SH-SY5Y (cell line): ENCODE results near the gene KMT2B.

ENCODE experiments used
- GATA2 ChIP-seq: IDR thresholded peaks from 2 replicates; pipeline ENCODE4 v1.6.1; 2011; ENCODE audit warnings: mild to moderate bottlenecking, low read depth, low read length
- GATA3 ChIP-seq: IDR thresholded peaks from 2 replicates; pipeline ENCODE4 v1.6.1; 2011; ENCODE audit warnings: low read depth, mild to moderate bottlenecking, low read length, moderate library complexity

The KMT2B gene, protein sequence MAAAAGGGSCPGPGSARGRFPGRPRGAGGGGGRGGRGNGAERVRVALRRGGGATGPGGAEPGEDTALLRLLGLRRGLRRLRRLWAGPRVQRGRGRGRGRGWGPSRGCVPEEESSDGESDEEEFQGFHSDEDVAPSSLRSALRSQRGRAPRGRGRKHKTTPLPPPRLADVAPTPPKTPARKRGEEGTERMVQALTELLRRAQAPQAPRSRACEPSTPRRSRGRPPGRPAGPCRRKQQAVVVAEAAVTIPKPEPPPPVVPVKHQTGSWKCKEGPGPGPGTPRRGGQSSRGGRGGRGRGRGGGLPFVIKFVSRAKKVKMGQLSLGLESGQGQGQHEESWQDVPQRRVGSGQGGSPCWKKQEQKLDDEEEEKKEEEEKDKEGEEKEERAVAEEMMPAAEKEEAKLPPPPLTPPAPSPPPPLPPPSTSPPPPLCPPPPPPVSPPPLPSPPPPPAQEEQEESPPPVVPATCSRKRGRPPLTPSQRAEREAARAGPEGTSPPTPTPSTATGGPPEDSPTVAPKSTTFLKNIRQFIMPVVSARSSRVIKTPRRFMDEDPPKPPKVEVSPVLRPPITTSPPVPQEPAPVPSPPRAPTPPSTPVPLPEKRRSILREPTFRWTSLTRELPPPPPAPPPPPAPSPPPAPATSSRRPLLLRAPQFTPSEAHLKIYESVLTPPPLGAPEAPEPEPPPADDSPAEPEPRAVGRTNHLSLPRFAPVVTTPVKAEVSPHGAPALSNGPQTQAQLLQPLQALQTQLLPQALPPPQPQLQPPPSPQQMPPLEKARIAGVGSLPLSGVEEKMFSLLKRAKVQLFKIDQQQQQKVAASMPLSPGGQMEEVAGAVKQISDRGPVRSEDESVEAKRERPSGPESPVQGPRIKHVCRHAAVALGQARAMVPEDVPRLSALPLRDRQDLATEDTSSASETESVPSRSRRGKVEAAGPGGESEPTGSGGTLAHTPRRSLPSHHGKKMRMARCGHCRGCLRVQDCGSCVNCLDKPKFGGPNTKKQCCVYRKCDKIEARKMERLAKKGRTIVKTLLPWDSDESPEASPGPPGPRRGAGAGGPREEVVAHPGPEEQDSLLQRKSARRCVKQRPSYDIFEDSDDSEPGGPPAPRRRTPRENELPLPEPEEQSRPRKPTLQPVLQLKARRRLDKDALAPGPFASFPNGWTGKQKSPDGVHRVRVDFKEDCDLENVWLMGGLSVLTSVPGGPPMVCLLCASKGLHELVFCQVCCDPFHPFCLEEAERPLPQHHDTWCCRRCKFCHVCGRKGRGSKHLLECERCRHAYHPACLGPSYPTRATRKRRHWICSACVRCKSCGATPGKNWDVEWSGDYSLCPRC (N-terminal part only)

DNA sequence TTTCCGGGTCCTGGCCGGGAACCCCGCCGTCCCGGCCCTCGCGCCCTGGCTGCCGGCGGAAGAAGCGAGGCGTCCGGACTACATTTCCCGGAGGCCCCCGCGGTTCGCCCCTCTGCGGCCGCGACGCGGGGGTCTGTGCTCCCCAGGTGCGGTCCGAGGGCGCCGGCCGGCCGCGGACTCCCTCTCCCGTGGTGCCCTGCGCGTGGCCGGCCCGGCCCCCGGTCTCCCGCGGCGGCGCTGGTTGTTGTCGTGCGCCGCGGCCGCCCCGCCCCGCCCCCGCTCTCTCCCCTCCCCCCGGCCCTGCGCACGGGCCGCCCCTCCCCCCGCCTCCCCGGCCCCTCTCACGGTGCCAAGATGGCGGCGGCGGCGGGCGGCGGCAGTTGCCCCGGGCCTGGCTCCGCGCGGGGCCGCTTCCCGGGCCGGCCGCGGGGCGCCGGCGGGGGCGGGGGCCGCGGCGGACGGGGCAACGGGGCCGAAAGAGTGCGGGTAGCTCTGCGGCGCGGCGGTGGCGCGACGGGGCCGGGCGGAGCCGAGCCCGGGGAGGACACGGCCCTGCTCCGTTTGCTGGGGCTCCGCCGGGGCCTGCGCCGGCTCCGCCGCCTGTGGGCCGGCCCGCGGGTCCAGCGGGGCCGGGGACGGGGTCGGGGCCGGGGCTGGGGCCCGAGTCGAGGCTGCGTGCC is at the start of gene KMT2B:
Gene KMT2B (plus strand): TSS at position 339 of the 680 bp plus-strand sequence. CDS start 16 bp downstream, at position 355.
- TF ChIP-seq GATA3: no peak
- no peak for TF ChIP-seq GATA2

DNA sequence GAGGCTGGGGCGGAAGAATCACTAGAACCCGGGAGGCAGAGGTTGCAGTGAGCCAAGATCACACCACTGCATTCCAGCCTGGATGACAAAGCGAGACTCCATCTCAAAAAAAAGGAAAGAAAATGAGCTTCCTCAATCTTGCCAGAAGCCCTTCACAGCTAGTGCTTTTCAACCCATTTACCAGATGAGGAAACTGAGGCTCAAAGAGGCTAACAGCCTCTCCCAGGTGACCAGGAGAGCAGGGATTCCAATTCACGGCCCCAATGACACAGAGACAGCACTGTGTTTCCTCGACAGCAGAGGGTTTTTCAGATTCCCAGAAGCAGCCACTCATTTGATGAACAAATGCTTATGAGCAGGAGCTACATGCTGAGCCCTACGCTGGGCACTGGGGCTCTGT is 48.2 kb upstream of the KMT2B start:
- TF ChIP-seq GATA2 (no peak), GATA3 (no peak)

DNA sequence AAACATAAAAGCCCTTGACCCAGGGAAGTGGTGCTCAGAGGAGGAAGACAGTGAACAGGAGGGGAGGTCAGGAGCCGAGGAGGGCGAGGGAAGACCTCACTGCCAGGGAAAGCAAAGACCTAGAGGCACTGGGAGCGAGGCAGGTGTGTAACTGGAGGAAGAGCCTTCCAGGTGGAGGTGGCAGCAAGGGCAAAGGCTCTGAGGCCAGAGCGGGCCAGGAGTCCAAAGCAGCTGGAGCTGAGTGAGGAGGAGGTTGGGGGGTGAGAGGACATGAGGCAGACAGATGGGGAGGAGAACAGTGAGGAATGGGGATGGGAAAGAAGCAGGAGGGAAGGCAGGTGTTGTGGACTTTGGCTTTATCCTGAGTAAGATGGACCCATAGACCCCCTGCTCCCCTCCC is 47.8 kb upstream of the KMT2B start:
- TF ChIP-seq GATA2 (no peak), GATA3 (no peak)

DNA sequence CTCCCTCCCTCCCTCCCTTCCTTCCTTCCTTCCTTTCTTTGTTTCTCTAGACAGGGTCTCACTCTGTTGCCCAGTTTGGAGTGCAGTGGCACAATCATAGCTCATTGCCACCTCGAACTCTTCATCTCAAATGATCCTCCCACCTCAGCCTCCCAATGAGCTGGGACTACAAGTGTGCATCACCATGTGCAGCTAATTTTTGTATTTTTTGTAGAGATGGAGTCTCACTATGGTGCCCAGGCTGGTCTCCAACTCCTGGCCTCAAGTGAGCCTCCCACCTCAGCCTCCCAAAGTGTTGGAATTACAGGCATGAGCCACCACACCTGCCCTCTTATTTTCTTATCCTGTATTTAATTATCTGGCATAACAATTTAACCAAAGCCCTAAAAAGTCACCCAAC is 47.1 kb upstream of the KMT2B start:
- TF ChIP-seq GATA2 (no peak), GATA3 (no peak)

DNA sequence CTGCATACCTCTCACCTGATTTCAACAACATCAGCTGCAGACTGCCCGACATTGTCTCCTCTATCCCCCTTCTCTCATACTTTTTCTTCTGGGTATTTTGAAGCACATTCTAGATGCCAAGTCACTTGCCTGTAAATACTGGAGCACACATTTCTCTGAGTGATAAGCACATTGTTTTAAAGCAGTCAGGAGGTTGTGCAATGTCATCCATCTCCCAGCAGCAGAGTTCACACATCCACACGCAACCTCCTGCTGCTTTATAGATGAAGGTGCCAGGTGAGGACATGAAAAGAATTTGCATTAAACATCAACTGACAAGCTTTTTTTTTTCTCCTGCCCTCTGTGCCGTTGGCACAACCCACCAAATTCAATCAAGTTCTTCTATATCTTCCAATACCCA is 46.0 kb upstream of the KMT2B start:
- TF ChIP-seq GATA3 (no peak), GATA2 (no peak)

DNA sequence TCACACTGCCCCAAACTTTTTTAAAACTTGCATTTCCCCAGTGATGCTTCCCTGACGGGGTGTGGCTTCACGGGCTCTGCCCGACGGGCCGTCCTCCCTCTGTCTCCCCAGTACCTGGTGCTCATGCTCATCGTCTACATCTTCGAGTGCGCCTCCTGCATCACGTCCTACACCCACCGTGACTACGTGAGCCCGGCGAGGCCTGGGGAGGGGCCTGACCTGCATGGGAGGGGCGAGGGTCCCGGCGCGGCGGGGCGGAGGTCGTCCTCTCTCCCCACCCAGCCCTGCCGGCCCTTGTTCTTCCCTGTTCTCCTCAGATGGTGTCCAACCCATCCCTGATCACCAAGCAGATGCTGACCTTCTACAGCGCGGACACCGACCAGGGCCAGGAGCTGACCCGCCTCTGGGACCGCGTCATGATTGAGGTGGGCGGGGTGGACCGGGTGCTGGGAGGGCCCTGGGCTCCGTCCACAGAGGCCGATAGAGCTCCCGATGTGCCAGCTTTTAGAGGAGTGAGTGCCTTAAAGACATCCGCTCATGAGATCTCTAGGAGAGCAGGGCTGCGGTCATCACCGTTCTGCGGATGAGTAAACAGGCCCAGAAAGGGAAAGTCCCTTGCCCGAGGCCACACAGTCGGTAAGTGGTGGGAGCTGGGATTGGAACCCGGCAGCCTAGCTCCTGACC is 44.5 kb upstream of the KMT2B start:
- TF ChIP-seq GATA3 (no peak), GATA2 (no peak)

DNA sequence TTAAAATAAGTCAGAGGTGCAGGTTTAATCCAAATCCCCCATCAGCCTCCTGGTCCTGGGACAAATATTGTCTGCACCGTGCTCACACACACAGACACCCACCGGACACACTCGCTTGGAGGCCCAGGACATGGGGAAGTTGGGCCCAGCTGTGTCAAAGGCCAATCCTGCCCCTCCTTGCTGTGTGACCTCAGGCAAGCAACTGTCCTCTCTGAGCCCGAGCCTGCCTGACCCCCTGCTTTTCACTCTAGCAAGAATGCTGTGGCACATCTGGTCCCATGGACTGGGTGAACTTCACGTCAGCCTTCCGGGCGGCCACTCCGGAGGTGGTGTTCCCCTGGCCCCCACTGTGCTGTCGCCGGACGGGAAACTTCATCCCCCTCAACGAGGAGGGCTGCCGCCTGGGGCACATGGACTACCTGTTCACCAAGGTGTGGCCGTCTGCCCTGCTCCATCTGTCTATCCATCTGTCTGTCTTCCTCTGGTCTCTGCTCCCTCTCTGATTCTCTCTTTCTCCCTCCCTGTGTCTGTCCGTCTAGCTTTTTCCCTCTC is 42.1 kb upstream of the KMT2B start:
- no peak for TF ChIP-seq GATA2
- TF ChIP-seq GATA3: no peak

DNA sequence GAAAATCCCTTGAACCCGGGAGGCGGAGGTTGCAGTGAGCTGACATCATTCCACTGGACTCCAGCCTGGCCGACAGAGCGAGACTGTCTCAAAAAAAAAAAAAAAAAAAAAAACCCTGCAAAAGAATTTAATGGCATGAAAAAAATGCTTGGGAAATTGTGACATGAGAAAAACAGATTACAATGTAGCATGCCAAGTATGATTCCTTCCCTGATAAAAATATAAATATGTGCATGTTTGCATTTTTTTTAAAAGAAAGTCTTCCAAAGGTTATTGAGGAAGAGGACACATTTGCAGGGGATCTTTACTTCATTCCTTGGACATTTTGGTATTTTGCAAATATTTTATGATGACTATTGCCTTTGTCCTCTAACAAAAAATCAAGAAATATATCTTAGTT is 28.0 kb upstream of the KMT2B start:
- TF ChIP-seq GATA2: no peak
- TF ChIP-seq GATA3: no peak

DNA sequence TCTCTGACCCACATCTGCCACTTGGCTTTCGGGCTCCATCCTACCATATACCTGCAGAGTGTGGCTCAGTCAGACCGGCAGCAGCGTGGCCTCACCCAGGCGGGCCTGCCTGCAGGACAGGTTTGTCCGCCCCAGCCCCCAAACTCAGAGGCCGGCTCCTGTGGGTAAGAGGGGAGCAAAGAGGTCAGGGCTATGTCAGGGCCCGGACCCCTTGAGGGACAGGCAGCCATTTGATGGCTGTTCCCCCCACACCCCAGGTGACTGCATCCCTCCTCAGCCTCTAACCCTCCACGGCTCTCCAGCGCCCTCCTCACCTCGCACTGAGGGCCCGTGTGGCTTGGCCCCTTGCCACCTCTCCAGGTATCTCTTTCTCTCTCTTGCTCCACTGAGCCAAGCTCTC is 25.8 kb upstream of the KMT2B start:
- TF ChIP-seq GATA2: no peak
- TF ChIP-seq GATA3: no peak

DNA sequence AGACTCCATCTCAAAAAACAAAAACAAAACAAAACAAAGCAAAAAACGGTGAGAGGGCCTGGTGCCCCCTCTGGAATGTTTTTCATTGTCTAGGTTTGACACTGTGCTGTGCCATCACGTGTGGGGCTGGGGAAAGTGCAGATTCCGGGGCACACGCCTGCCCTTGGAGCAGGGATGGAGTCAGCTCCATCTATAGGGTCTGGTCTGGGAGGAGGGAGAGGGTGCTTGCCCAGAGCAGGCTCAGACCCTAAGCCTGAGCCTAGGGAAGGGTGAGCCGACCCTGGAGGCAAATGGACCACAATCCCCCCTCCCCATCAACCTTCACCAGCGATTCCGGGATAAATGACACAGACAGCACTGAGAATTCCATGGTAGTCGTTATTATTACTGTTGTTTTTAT is 24.4 kb upstream of the KMT2B start:
- no peak for TF ChIP-seq GATA3
- TF ChIP-seq GATA2: no peak

DNA sequence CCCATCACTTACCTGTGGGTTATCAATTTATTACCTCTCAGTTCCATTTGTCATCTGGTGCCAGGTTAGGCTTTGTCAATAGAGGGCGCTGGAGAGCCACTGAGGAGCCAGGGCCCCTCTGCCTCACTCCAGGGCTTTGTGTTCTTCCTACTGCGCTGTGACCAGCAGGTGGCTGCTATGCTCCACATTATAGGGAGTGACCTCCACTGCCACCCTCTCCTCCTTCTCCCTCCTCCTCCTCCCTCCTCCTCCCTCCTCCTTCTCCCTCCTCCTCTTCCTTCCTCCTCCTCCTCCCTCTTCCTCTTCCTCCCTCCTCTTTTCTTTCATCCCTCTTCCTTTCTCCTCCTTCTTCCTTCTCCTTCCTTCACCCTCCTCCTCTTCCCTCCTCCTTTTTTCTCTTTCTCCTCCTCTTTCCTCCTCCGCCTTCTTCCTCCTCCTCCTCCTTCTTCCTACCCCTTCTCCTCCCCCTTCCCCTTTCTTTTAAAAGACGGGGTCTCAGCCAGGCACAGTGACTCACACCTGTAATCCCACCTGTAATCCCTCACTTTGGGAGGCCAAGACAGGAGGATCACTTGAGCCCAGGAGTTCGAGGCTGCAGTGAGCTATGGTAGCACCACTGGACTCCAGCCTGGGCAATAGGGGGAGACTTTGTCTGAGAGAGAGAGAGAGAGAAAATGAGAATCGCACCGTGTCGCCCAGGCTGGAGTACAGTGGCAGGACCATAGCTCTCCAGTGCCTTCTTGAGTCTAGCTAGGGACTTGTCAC is 23.8 kb upstream of the KMT2B start:
- TF ChIP-seq GATA2 (no peak), GATA3 (no peak)

DNA sequence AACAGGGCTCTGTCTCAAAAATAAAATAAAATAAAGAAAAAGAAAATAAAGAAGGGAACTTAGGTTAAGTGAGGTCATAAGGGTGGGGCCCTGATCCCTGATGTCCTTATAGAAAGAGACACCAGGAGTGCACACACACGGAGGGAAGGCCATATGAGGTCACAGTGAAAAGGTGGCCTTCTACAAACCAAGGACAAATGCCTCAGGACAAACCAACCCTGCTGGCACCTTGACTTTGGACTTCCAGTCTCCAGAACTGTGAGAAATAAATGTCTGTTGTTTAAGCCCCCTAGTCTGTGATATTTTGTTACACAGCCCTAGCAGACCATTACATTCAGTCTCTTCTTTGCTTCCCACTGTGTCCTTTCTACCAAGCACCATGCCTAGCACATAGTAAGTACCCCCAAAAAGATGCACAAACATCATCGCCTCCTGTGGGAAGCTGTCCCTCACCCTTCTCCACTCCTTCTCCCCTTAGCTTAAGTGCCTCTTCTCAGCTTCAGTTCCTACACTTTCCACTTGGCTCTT is 21.8 kb upstream of the KMT2B start:
- TF ChIP-seq GATA3 (no peak), GATA2 (no peak)

DNA sequence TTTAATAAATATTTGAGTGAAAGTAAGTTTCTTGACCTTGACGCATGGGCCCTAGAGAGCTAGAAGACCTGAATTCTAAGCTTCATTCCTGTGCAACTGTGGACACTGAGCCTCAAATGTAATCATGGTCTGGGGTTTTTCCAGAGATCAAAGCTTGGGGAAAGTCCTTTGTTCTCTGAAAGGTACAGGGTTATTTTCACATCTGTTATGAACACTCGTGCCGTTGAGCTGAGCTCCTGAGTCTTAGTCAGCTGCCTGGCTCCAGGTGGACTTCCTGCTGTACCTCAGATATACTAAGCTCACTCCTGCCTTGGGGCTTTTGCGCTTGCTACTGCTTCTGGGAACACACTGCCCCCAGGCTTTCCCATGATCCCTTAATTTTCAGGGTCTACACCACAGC is 21.0 kb upstream of the KMT2B start:
- TF ChIP-seq GATA2 (no peak), GATA3 (no peak)
